ENCODE results near the gene GK.
"Not testable (repeated sequence)": the region's sequence is repeated elsewhere in the genome, so short reads cannot be mapped to it uniquely, and the experiment has no call there.

The GK gene

GRCh38 chrX:30652527-30653414 is 452 bp upstream of the GK start:
- peak overlapping the region; percentile 28; the same call in 1 of the 2 replicates for H3K27ac ChIP-seq
- no peaks in the 10 kb centered on the region for H4K20me1 ChIP-seq
- no peaks in the 10 kb centered on the region for H3K27me3 ChIP-seq
- H3K4me3 ChIP-seq = peak overlapping the region; percentile 69
- no peaks in the 10 kb centered on the region for H3K36me3 ChIP-seq
- peak overlapping the region; percentile 82 for H3K4me2 ChIP-seq
- peak overlapping the region; percentile 73 for H3K9ac ChIP-seq
- H3K9me3 ChIP-seq = no peaks in the 10 kb centered on the region
- peaks cover 11% of the 10 kb centered on the region; the same call in 1 of the 2 replicates for H3K4me1 ChIP-seq
- TF ChIP-seq Cebpa-rat (IDR thresholded peaks at IDR 0.05) = no peak

- H4K20me1 ChIP-seq, H3K9me3 ChIP-seq, H3K27ac ChIP-seq, H3K27me3 ChIP-seq, H3K36me3 ChIP-seq, H3K9ac ChIP-seq: not testable (repeated sequence)
- Histone ChIP-seq H3K4me3 (peak overlapping the region; percentile 69), H3K4me2 (peak overlapping the region; percentile 82), H3K4me1 (peaks cover 11% of the 10 kb centered on the region; the same call in 1 of the 2 replicates)
These were observed 1.2 kb downstream of the GK start for GRCh38 chrX:30654386-30654785.

GRCh38 chrX:30654989-30655607 is 1.9 kb downstream of the GK start:
- TF ChIP-seq Cebpa-rat (IDR thresholded peaks at IDR 0.05) = no peak
- H4K20me1 ChIP-seq = no peaks in the 10 kb centered on the region
- H3K4me3 ChIP-seq = no peak overlapping the region
- H3K4me2 ChIP-seq = peak overlapping the region; percentile 82
- H3K27ac ChIP-seq = no peak overlapping the region
- no peaks in the 10 kb centered on the region for H3K9me3 ChIP-seq
- H3K9ac ChIP-seq = no peak overlapping the region
- H3K4me1 ChIP-seq = peaks cover 11% of the 10 kb centered on the region; the same call in 1 of the 2 replicates
- H3K27me3 ChIP-seq = no peaks in the 10 kb centered on the region
- no peaks in the 10 kb centered on the region for H3K36me3 ChIP-seq

GRCh38 chrX:30655991-30656390 is 2.8 kb downstream of the GK start:
- H3K9ac ChIP-seq = no peak overlapping the region
- no peaks in the 10 kb centered on the region for H3K27me3 ChIP-seq
- H3K27ac ChIP-seq = no peak overlapping the region
- H3K36me3 ChIP-seq = no peaks in the 10 kb centered on the region
- no peaks in the 10 kb centered on the region for H4K20me1 ChIP-seq
- H3K4me2 ChIP-seq = no peak overlapping the region
- no peak overlapping the region for H3K4me3 ChIP-seq
- no peak for TF ChIP-seq Cebpa-rat (IDR thresholded peaks at IDR 0.05)
- peaks cover 11% of the 10 kb centered on the region; the same call in 1 of the 2 replicates for H3K4me1 ChIP-seq
- no peaks in the 10 kb centered on the region for H3K9me3 ChIP-seq

- Histone ChIP-seq H3K9me3 (no peaks in the 10 kb centered on the region), H3K27ac (no peak overlapping the region), H4K20me1 (no peaks in the 10 kb centered on the region), H3K27me3 (no peaks in the 10 kb centered on the region), H3K9ac (no peak overlapping the region), H3K36me3 (no peaks in the 10 kb centered on the region), H3K4me2 (no peak overlapping the region), H3K4me1 (peaks cover 11% of the 10 kb centered on the region; the same call in 1 of the 2 replicates), H3K4me3 (no peak overlapping the region)
- no peak for TF ChIP-seq Cebpa-rat (IDR thresholded peaks at IDR 0.05)
These were observed 4.3 kb downstream of the GK start for GRCh38 chrX:30657196-30658161.

GRCh38 chrX:30659421-30659820 is 6.2 kb downstream of the GK start:
- Histone ChIP-seq H4K20me1 (no peaks in the 10 kb centered on the region), H3K9me3 (no peaks in the 10 kb centered on the region), H3K36me3 (no peaks in the 10 kb centered on the region), H3K4me1 (peaks cover 8% of the 10 kb centered on the region; the same call in 1 of the 2 replicates), H3K27ac (no peak overlapping the region), H3K9ac (no peak overlapping the region), H3K4me2 (no peak overlapping the region), H3K27me3 (no peaks in the 10 kb centered on the region), H3K4me3 (no peak overlapping the region)
- no peak for TF ChIP-seq Cebpa-rat (IDR thresholded peaks at IDR 0.05)

- no peaks in the 10 kb centered on the region for H3K4me1 ChIP-seq
- no peaks in the 10 kb centered on the region for H3K27me3 ChIP-seq
- H3K27ac ChIP-seq = no peak overlapping the region
- no peaks in the 10 kb centered on the region for H3K36me3 ChIP-seq
- TF ChIP-seq Cebpa-rat (IDR thresholded peaks at IDR 0.05) = no peak
- no peaks in the 10 kb centered on the region for H3K9me3 ChIP-seq
- no peak overlapping the region for H3K4me3 ChIP-seq
- H3K4me2 ChIP-seq = no peak overlapping the region
- no peaks in the 10 kb centered on the region for H4K20me1 ChIP-seq
- no peak overlapping the region for H3K9ac ChIP-seq
These were observed 8.0 kb downstream of the GK start for GRCh38 chrX:30661228-30661627.

GRCh38 chrX:30663322-30663721 is 10.1 kb downstream of the GK start:
- Histone ChIP-seq H4K20me1 (no peaks in the 10 kb centered on the region), H3K4me2 (no peak overlapping the region), H3K27me3 (no peaks in the 10 kb centered on the region), H3K9me3 (no peaks in the 10 kb centered on the region), H3K27ac (no peak overlapping the region), H3K4me1 (no peaks in the 10 kb centered on the region), H3K4me3 (no peak overlapping the region), H3K9ac (no peak overlapping the region), H3K36me3 (peaks cover 3% of the 10 kb centered on the region; the same call in 1 of the 2 replicates)
- no peak for TF ChIP-seq Cebpa-rat (IDR thresholded peaks at IDR 0.05)

- H3K27ac ChIP-seq = no peak overlapping the region
- no peaks in the 10 kb centered on the region for H3K9me3 ChIP-seq
- no peaks in the 10 kb centered on the region for H3K27me3 ChIP-seq
- peaks cover 15% of the 10 kb centered on the region for H3K36me3 ChIP-seq
- no peaks in the 10 kb centered on the region for H4K20me1 ChIP-seq
- no peak for TF ChIP-seq Cebpa-rat (IDR thresholded peaks at IDR 0.05)
- no peak overlapping the region for H3K9ac ChIP-seq
- H3K4me3 ChIP-seq = no peak overlapping the region
- H3K4me1 ChIP-seq = no peaks in the 10 kb centered on the region
- no peak overlapping the region for H3K4me2 ChIP-seq
These were observed 12.2 kb downstream of the GK start for GRCh38 chrX:30665471-30665870.
